Measurements from ENCODE around the gene C12orf76.
"Not testable (repeated sequence)": the region's sequence is repeated elsewhere in the genome, so short reads cannot be mapped to it uniquely, and the experiment has no call there.

Gene C12orf76, protein sequence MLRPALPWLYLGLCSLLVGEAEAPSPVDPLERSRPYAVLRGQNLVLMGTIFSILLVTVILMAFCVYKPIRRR

DNA sequence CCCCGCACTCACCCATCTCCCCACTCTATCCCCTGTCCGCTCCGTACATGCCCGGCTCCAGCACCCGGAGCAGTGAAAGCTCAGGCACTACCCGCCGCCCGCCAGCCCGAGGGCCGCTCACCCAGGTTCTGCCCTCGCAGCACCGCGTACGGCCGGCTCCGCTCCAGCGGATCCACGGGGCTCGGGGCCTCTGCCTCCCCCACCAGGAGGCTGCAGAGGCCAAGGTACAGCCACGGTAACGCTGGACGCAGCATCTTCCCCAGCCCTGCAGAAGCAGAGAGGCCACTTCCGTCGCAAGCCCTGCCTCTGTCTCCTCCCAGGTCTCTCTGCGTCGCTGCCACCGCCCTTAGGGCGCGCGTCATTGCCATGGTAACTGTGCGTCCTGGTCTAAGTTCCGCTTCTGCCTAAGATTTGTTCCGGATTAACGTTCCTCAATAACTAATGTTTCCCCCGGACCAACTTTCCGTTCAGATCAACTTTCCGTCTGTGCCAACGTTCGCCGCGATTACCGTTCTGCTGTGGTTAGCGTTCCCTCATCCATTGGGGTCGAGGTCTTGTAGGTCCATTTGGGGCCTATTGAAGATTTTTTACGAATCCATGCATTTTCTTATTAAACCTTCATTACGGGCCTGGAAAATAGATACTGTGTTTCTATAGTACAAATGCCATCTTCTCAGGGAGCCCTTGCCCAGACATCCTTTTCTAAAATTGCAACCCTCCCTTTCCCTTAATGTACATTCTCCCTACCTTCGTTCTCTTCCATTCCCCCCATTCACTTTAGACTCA is at the start of gene C12orf76:
TSS of gene C12orf76 (minus strand) at position 281 of the 786 bp plus-strand sequence. CDS start at position 254, 27 bp downstream.
- DNase-seq = peak; percentile 37 to 94 (median 86)

GRCh38 chr12:110093631-110094311 is 45.4 kb upstream of the C12orf76 start:
- DNase-seq = no peak

DNA sequence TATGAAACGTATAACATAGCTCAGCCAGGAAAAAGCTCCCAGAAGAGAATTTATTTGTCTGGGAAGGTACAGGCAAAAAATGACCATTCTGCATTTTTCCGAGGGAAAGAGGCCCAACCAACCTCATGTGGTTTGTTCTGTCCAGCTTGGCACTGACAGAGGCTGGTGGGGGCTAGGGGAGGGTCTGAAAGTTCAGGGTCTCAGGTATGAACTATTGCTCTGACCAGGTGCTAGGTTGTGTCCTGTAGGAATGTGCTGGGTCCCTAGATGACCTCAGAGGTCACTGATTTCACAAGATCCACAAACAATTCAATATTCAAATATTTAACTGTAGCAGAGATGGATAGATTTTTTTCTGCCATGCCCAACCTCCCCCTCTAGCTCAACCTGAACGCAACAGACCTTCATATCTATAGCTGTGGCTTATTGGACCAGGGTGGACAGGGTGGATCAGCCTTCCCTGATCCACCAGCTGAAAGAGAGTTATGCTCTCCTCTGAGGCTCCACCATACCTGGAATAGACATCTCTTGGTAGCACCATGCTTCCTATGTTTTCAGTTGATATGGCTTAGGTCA is 42.9 kb upstream of the C12orf76 start:
- no peak for DNase-seq

DNA sequence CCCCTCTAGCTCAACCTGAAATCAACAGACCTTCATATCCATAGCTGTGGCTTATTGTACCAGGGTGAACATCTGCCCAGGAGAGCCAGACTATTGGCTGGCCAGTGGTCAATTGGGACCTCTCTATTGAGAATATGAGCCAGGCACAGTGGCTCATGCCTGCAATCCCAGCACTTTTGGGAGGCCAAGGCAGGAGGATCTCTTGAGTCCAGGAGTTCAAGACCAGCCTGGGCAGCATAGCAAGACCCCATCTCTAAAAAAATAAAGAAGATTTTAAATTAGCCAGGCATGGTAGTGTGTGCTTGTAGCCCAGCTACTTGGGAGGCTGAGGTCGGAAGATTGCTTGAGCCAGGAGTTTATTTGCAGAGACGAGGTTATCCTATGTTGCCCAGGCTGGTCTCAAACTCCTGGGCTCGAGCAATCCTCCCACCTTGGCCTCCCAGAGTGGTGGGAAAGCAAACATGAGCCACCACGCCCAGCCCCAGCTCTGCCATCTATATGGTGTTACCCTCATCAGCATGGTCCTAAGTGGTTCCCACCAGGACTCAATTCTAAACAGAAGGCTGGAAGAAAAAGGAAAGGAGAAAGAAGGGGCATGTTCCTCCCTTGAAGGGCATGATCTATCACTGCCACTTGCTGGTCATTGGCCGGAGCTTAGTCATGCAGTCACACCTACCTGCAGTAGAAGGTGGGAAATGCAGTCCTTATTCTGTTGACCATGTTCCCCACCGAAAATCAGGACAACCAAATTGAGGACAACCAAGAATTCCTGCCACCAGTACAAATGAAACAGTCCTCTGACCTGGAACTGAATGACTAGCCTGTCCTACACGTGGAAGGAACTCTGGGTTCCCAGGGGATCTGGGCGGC is 42.2 kb upstream of the C12orf76 start:
- DNase-seq = no peak

GRCh38 chr12:110088936-110089335 is 40.6 kb upstream of the C12orf76 start:
- peak in 1 of 14 donors; percentile 27 for DNase-seq

DNA sequence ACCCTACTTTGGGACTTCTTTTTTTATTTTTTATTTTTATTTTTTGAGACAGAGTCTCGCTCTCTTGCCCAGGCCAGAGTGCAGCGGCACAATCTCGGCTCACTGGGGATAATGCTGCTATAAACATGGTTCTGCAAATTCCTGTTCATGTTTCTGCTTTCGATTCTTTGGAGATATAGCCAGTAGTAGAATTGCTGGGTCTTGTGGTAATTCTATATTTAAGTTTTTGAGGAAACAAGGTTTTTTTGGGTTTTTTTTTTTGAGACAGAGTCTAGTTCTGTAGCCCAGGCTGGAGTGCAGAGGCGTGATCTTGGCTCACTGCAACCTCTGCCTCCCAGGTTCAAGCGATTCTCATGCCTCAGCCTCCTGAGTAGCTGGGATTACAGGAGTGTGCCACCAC is 39.9 kb upstream of the C12orf76 start:
- DNase-seq = not testable (repeated sequence)

DNA sequence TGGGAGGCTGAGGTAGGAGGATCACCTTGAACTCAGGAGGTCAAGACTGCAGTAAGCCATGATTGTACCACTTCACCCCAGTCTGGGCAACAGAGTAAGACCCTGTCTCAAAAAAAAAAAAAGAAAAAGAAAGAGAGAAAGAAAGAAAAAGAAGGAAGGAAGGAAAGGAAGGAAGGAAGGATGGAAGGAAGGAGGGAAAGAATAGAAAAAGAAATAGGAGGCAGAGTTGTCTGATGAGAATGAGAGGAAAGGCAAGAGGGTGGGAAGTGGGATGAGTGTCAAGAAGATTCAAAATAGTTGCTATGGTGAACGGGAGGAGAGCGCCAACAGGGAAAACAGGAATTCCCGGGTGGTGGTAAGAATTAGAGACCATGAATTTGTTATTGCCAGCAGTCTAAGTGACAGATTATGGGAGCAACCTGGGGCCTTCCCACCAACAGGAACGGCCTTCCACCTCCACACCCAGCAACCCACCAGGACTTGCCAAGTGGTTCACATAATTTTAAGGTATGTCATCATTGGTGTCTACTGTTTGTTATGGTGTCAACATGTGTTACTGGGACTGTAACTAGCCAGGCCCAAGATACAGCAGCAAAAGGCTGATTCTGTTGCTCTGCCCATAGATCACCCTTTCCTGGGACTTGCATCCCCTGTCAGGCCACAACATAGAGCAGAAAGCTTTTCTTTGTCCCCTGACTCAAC is 36.1 kb upstream of the C12orf76 start:
- DNase-seq = no peak

DNA sequence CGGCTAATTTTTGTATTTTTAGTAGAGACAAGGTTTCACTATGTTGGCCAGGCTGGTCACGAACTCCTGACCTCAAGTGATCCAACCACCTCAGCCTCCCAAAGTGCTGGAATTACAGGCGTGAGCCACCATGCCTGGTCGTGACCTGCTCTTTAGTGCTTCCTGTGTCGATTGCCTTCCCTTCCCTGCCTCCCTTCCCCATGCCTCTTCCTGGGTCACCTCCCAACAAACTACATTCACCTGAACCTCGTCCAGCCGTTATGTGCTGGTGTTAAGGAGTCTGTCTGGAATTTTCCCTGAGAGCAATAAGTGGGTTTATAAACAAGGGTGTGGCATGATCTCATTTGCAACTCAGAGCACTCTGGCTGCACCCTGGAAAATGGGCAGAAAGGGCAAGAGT is 32.1 kb upstream of the C12orf76 start:
- no peak for DNase-seq

GRCh38 chr12:110079477-110080400 is 31.4 kb upstream of the C12orf76 start:
- DNase-seq = peak in 12 of 14 donors; percentile 11 to 92 (median 83)

GRCh38 chr12:110077800-110078199 is 29.5 kb upstream of the C12orf76 start:
- DNase-seq = no peak

DNA sequence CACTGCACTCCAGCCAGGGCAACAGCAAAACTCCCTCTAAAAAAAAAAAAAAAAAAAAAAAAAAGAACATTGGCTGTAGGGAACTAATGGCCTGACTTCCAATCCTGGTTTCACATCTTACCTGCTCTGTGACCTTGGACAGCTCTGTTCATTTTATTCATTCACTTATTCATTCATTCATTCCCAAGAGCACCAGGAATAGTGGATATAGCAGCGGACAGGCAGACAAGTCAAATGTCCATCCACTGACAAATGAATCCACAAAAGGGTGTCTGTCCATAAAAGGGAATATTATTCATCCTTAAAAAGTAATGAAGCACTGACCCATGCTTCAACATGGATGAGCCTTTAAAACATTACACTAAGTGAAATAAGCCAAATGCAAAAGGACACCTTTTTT is 27.6 kb upstream of the C12orf76 start:
- no peak for DNase-seq

- DNase-seq = peak in 4 of 14 donors; percentile 14 to 74 (median 41)
Measured at GRCh38 chr12:110074089-110074488, 25.8 kb upstream of the C12orf76 start.

DNA sequence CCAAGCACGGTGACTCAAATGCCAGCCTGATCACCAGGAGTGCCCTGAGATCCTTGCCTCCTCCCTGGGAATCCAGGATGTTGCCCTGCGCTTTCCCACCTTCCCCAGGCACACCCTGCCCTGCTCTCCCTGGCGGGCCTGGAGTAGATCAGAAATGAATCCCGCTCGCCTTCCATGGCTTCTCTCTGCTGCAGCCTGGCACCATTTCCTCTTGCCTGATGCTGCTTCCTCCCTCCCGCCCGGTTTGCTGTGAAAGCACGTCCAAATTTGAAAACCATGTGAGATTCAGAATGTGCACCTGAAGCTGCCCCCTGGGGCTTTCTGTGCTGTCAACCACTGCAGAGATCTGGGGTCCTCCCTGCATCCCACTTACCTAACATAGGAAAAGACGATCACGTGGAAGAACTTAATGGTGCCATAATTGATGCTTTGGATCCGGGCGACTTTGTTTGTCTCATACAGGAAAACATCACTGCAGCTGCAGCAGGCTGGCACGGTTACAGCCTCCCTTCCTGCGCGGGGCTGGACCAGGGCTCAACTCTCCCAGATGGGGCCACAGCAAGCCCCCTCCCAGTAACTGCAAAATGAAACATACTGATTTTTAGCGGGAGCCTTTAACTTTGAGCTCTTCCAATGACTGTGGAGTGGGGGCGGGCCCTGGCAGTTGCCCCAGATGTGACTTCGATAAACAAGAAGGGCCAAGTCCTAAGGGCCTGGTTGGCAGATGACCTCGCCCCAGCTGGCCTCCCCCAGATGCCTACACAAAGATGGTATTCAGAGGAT is 24.9 kb upstream of the C12orf76 start:
- peak in 13 of 14 donors; percentile 62 to 98 (median 84) for DNase-seq

GRCh38 chr12:110072636-110073035 is 24.3 kb upstream of the C12orf76 start:
- not testable (repeated sequence) for DNase-seq

- DNase-seq = no peak
Measured at GRCh38 chr12:110071967-110072366, 23.6 kb upstream of the C12orf76 start.

- no peak for DNase-seq
Measured at GRCh38 chr12:110071504-110071903, 23.2 kb upstream of the C12orf76 start.

DNA sequence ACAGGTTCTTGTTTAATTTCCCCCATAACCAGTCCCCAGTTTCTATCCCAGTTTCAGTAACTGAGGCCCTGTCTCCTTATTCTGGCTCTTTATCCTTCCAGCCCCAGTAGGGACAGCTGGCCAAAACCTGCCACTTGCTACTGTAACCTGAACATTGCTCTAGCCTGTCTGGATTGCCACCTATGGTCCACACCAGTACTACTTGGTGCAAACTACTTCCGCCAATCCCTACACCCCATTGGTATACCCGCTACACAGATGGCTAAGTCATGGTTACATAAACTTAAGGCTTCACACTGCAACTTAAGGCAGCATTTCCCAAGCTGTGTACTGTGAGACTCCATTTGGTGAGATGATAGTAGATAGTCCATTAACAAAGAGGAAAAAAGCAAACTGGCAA is 20.3 kb upstream of the C12orf76 start:
- DNase-seq = no peak

- not testable (repeated sequence) for DNase-seq
Measured at GRCh38 chr12:110068115-110068514, 19.8 kb upstream of the C12orf76 start.

DNA sequence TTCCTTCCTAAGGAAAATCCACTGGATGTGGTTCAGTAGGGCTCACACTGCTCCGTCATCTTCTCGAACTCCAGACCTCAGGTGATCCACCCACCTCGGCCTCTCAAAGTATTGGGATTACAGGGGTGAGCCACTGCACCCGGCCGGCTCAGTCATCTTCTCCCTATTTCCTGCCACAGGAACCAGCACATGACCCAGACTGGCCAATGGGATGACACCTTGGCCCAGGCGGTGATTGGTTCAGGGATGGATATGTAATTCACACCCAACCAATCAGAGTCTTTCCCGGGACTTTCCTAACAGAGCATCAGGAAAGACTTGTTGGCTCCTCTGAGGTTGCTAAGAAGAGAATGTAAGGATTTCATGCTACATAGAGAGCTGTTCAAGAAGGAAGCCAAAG is 19.2 kb upstream of the C12orf76 start:
- no peak for DNase-seq

DNA sequence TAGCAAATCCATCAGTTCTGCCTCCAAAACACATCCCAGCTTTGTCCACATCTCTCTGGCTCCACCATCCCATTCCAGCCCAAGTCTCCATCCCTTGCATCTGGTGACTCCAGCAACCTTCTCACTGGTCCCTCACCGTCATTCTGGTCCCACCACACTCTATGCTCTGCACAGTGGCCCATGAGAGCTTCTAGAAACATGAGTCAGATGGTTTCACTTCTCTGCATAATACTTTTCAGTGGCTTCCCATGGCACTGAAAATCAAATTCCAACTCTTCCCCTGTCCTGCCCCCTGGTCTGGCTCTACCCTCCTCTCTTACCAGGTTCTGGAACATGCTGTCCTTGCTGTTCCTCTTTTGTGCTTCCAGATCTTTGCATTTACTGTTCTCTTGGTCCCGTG is 17.2 kb upstream of the C12orf76 start:
- no peak for DNase-seq

Measured in C1 segment of cervical spinal cord (tissue), 14 donors.